OCI-LY3 (cell line): ENCODE data around the gene COMT.

ENCODE experiments used
- EZH2phosphoT487 ChIP-seq: fragments of 200-600 bp; shearing (Covaris generic); IDR thresholded peaks from 2 replicates; pipeline ENCODE4 v1.6.1; 2018; ENCODE audit warnings: antibody characterized with exemption, mixed run types, low read depth
- TF ChIP-seq, protein P1 (sequence below): fragments of 200-600, 300-600 bp; sonication (generic); IDR thresholded peaks from 2 replicates; pipeline ENCODE4 v1.5.1; 2014; ENCODE audit warnings: antibody characterized with exemption, low read length, low read depth

DNA sequence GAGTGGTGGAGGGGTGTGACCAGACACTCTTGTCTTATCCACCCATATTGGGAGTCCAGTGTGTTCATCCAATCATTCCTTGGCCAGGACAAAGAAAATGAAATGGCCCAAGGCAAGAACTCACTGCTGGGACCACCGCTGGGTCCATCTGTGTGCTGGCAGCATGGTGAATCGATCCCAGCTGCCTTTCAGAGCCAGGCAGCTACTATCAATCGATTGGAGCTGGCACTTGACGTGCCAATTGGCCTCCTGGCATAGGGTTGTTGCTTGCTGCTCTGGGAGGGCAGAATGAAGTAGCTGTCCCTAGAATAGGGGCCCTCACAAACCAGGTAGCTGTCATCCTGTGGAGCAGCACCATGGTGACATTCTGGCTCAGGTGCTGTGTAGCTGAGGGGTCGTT is 76.4 kb downstream of the COMT start:
- TF ChIP-seq, protein P1, sequence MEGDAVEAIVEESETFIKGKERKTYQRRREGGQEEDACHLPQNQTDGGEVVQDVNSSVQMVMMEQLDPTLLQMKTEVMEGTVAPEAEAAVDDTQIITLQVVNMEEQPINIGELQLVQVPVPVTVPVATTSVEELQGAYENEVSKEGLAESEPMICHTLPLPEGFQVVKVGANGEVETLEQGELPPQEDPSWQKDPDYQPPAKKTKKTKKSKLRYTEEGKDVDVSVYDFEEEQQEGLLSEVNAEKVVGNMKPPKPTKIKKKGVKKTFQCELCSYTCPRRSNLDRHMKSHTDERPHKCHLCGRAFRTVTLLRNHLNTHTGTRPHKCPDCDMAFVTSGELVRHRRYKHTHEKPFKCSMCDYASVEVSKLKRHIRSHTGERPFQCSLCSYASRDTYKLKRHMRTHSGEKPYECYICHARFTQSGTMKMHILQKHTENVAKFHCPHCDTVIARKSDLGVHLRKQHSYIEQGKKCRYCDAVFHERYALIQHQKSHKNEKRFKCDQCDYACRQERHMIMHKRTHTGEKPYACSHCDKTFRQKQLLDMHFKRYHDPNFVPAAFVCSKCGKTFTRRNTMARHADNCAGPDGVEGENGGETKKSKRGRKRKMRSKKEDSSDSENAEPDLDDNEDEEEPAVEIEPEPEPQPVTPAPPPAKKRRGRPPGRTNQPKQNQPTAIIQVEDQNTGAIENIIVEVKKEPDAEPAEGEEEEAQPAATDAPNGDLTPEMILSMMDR, result no peak
- TF ChIP-seq EZH2phosphoT487, result no peak
